Measurements from ENCODE around the gene NCAPD2.
A peak's percentile ranks its signal among the peaks of the same experiment; 100 is the strongest.
"Not testable (repeated sequence)": the region's sequence is repeated elsewhere in the genome, so short reads cannot be mapped to it uniquely, and the experiment has no call there.

NCAPD2 gene

DNA sequence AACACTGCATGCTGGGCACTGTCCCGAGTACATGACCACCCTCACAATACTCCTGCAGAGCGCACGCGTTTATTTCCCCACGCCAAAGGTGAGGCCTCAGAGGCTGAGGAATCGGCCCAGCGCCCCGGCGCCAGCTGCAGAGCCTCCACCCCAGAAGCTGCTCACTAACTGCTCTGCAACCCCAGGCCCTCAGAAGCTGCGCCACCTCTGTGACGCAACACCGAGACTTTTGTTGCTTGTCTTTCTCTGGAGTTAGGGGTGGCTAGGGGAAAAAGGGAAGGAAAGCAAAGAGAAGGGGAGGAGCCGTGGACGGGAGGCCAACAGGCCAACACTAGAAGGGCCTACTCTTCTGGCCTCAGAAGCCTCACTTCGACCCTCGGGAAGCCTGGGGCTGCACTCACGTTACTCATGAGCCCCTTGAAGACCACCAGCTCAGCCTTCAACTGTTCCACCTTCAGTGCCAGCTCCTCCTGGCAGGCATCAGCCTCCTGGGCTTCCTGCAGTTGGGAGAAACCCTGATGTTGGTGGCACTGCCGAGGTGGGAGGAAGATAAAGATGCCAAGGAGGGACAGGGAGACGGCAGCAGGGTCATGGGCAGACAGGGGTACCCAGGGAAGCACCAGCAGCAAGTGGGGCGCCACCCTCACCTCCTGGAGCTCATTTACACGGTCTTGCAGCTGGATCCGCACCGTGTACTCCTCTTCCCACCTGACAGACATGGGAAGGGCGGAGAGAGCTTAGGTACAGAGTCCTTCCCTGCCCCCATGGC, 56.6 kb downstream of the NCAPD2 start:
- no peak for DNase-seq (ENCODE audit: low read depth in 2 of 2)

- DNase-seq (ENCODE audit: low read depth in 2 of 2), result no peak
Observed at GRCh38 chr12:6551063-6551461, 57.2 kb downstream of the NCAPD2 start.

DNA sequence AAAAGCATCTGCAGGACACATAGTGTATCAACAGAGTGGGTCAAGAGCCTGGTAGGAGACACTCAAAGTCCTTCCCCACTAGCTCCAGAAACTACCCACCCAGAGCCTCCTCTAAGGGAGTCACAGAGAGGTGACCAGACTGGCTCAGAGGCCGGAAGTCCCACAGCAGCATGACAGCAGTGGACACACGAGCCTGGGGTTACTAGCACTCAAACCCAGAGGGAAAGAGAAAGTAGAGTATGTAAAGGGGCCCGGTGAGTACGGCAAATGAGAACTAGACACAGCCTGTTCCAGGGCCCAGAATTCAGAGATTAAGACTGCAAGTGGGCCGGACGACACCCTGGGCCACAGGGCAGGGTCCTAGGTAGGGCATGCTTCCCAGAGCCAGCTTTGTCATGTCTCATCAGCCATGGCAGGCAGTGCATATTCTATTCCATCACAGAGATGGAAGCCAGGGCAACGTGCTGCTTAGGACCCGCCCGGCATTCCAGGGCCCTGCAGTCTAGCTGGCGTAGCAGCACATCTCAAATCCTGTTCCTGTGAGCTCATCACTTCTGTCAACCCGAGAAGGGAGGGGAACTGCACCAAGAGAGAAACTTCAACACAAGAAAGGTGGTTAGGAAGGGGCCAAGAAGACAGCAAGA, 57.7 kb downstream of the NCAPD2 start:
- DNase-seq (ENCODE audit: low read depth in 2 of 2), result no peak

GRCh38 chr12:6552140-6552551, 58.2 kb downstream of the NCAPD2 start:
- no peak for DNase-seq (ENCODE audit: low read depth in 2 of 2)

DNA sequence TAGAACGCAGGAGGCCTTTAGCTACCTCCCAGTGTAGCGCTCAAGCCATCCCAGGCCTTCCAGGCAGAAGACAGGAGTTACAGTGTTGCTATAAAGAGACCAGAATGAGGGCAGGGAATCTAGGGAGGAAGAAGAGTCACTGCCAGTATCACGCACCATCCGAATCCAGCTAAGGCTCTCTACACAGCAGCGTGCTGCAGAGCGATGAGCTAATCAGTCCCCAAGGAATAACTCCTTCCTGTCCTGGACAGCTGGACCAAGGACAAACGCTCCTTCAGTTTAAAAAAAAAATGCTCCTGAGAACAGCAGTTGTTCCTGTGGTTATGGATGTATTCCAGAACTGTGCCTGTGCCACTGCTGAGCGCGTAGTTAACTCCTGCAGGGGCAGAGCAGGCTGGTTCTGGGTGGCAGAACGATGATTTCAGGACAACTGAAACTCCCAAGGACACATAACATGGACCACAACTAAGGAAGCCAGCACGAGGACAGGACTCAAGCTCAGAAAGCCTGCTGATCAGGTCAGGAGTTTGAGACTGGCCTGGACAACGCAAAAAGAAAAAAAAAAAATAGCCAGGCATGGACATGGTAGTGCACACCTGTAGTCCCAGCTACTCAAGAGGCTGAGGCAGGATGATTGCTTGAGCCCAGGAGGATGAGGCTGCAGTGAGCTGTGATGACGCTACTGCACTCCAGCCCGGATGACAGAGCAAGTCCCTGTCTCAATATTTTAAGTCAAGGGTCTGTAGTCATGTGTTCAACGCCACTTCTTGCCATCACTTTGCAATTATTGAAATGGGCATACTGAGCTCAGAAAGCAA, 59.4 kb downstream of the NCAPD2 start:
- no peak for DNase-seq (ENCODE audit: low read depth in 2 of 2)

DNA sequence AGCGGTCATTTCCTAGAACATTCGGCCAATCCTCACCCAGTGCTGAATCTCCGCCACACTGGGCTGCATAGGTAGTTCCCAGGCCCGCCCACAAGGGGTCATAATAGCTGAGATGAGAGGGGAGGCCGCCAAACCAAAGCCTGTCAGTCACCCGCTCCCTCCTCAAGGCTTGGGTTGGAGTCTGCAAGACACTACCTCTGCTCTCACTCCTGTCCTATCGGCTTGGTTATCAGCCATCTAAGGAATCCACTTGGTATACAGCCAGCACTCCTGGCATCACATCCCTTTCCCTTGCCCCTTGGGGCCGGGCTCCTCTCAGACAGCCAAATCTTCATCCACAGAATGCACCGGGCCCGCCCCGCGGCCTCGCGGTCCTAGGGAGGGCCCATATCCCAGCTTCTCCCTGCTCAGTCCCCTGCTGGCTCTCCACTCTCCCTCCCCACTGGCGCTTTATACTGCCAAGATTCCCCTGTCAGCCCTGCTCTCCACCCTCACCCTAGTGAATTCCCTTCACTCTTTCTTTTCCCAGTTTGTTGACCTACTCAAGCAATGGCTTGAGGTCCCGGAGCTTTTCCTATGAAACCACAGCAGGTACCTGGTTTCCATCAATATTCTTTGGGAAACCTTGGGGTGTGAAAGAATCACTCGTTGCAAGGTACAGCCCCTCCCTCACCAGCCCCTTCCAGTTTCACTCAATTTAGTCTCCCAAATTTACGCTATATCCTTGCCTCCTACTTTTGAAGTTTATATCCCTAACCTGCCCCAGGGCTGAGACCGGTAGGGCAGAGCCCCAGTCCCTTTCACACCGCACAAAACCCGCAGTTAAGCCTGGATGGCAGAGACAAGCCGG, 60.5 kb downstream of the NCAPD2 start:
- peak; percentile 71 to 75 for DNase-seq (ENCODE audit: low read depth in 2 of 2)

GRCh38 chr12:6555018-6555691, 61.3 kb downstream of the NCAPD2 start:
- no peak for DNase-seq (ENCODE audit: low read depth in 2 of 2)

DNA sequence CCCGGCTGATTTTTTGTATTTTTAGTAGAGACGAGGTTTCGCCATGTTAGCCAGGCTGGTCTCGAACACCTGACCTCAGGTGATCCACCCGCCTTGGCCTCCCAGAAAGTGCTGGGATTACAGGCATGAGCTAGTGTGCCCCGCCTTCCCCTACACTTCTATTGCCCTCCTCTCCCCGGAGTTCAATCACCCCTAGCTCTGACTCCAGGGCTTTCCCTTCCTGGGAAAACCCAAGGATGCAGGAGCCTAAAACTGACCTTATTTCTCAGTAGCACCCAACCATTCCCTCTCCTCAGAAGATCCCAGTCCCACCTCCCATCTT, 62.6 kb downstream of the NCAPD2 start:
- not testable (repeated sequence) for DNase-seq (ENCODE audit: low read depth in 2 of 2)

GRCh38 chr12:6556857-6557256, 63.0 kb downstream of the NCAPD2 start:
- no peak for DNase-seq (ENCODE audit: low read depth in 2 of 2)

DNA sequence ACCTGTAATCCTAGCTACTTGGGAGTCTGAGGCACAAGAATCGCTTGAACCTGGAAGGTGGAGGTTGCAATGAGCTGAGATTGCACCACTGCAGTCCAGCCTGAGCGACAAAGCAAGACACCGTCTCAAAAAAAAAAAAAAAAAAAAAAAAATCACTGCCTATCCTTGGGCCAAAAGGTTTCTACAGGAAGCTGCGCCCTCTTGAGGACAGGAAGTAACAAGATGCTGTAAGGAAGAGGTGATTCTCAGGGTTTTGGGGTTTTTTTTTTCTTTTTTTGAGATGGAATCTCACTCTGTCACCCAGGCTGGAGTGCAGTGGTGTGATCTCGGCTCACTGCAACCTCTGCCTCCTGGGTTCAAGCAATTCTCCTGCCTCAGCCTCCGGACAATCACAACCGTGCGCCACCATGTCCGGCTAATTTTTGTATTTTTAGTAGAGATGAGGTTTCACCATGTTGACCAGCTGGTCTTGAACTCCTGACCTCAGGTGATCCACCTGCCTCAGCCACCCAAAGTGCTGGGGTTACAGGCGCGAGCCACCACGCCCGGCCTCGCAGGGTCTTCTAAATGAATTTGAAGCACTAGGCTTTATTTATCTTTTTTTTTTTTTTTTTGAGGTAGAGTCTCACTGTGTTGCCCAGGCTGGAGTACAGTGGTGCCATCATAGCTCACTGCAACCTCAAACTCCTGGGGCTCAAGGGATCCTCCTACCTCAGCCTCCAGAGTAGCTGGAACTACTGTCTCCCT, 64.3 kb downstream of the NCAPD2 start:
- not testable (repeated sequence) for DNase-seq (ENCODE audit: low read depth in 2 of 2)

DNA sequence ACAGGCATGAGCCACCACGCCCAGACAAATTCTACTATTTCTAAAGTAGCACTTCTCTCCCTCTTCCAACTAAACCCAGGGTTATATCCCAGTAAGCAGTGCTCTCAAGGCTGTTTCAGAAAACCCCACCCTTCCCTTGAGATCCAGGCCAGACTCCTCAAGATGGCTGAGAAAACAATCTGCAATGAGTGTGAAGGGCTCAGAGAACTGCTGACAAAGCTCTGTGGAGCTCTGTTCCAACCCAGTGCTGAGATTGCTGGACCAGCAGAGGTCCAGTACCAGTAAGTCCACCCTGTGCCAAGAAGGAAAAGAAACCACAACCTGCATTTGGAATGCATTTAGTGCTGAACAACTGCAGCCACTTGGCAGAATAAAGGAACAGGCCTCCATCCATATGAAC, 65.6 kb downstream of the NCAPD2 start:
- DNase-seq (ENCODE audit: low read depth in 2 of 2), result no peak

DNA sequence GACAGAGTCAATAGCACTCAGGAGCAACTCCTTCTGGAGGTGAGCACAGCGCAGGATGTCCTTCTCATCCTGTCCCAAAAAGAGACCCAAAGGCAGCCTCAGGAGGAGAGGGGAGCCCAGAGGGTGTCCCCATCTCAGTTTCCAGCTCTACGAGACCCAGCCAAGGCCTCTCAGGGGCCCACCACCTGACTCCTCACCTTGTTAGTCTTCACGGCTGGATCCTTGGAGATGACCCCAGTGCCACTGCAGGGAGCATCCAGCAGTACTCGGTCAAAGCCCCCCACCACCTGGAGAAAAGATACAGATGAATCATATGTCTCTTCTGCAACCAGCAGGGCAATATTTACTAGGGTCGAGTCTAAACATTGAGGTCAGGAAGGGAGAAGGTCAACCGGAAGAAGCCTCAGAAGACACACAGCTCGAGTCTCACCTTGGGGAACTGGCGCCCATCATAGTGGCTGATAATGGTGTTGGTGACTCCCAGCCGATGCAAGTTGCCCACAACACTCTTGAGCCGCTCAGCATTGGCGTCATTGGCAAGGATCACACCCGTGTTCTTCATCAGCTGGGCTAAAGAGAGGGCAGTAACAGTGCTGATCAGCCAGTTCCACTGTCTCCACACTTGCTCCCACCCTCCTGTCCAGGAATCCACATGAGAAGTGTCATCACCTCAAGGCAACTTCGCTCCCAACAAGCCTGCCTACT, 66.8 kb downstream of the NCAPD2 start:
- no peak for DNase-seq (ENCODE audit: low read depth in 2 of 2)

- no peak for DNase-seq (ENCODE audit: low read depth in 2 of 2)
Observed at GRCh38 chr12:6562881-6563280, 69.0 kb downstream of the NCAPD2 start.

DNA sequence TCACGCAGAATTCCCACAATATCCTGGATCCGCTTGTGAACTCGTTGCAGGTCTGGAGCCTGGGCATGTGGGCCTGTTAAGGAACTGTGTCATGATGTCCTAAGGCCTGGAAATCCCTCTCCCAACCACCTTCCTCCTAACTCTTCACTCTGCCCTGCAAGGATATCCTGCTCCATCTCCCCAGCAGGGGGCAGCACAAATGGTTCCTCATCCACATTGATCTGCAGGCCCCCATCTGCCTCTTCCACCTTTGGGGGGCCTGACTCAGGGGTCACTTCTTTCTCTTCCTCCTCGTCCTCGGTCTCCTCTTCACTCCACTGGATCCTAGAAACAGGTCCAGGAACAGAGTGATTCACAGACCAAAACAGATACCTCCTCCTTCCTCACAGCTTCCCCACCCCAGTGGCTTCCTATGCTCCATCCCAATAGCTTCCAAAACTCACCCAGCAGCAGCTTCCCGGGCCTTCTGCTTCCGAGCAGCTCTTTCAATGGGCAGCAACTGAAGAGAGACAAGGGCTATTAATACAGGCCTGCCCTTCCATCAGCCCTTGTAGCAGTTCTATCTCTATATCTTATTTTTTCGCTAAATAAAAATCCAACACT, 69.6 kb downstream of the NCAPD2 start:
- peak; percentile 55 to 72 for DNase-seq (ENCODE audit: low read depth in 2 of 2)

- DNase-seq (ENCODE audit: low read depth in 2 of 2), result no peak
Observed at GRCh38 chr12:6567112-6567670, 73.3 kb downstream of the NCAPD2 start.

GRCh38 chr12:6569312-6569711, 75.4 kb downstream of the NCAPD2 start:
- DNase-seq (ENCODE audit: low read depth in 2 of 2), result no peak

DNA sequence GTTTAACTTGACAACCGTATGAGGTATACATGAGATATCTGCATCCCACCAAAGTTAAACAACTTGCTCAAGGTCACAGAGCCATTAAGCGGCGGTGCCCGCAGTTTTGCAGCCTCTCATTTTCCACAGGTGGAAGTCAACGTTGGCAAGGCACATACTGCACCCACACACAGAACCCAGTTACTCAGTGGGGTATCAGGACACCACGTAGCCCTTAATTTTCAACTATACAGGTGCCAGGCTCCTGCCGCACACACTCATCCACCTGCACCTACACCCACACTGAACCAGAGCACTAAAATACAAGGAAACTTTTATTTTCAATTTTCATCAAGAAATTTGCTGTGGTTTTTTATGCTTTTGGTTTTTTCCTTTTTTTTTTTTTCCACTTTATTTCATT, 75.9 kb downstream of the NCAPD2 start:
- no peak for DNase-seq (ENCODE audit: low read depth in 2 of 2)

- DNase-seq (ENCODE audit: low read depth in 2 of 2), result peak in 1 of 2 donors; percentile 41
Observed at GRCh38 chr12:6570264-6570887, 76.5 kb downstream of the NCAPD2 start.

GRCh38 chr12:6573001-6573400, 79.1 kb downstream of the NCAPD2 start:
- DNase-seq (ENCODE audit: low read depth in 2 of 2), result no peak

Measured in stimulated activated CD4-positive, alpha-beta T cell treated with anti-CD3 and anti-CD28 coated beads, Interleukin-4, amount 100 ng/mL, for 48 hours (primary cell).